ENCODE data around the gene PKNOX2.

Gene PKNOX2

GRCh38 chr11:125173027-125173426, 8.5 kb downstream of the PKNOX2 start:
- DNase-seq (ENCODE audit: extremely low read depth, low read depth), result no peak
- TF ChIP-seq CTCF (IDR thresholded peaks at IDR 0.05; ENCODE audit: low read depth, low read length), result no peak

GRCh38 chr11:125173556-125173955, 9.0 kb downstream of the PKNOX2 start:
- no peak for TF ChIP-seq CTCF (IDR thresholded peaks at IDR 0.05; ENCODE audit: low read depth, low read length)

GRCh38 chr11:125174057-125174456, 9.5 kb downstream of the PKNOX2 start:
- no peak for DNase-seq (ENCODE audit: extremely low read depth, low read depth)
- TF ChIP-seq CTCF (IDR thresholded peaks at IDR 0.05; ENCODE audit: low read depth, low read length), result no peak

More at GRCh38 chr11:125173556-125173955, 9.0 kb downstream of the PKNOX2 start:
- no peak for DNase-seq (ENCODE audit: extremely low read depth, low read depth)

- TF ChIP-seq CTCF (IDR thresholded peaks at IDR 0.05; ENCODE audit: low read depth, low read length), result no peak
- DNase-seq (ENCODE audit: extremely low read depth, low read depth), result no peak
Measured at GRCh38 chr11:125174686-125175085, 10.1 kb downstream of the PKNOX2 start.

GRCh38 chr11:125175166-125175565, 10.6 kb downstream of the PKNOX2 start:
- TF ChIP-seq CTCF (IDR thresholded peaks at IDR 0.05; ENCODE audit: low read depth, low read length), result no peak
- DNase-seq (ENCODE audit: extremely low read depth, low read depth), result no peak

GRCh38 chr11:125175896-125176575, 11.5 kb downstream of the PKNOX2 start:
- TF ChIP-seq CTCF (IDR thresholded peaks at IDR 0.05; ENCODE audit: low read depth, low read length), result no peak
- DNase-seq (ENCODE audit: extremely low read depth, low read depth), result no peak

- DNase-seq (ENCODE audit: extremely low read depth, low read depth), result no peak
Measured at GRCh38 chr11:125176866-125177265, 12.3 kb downstream of the PKNOX2 start.

More at GRCh38 chr11:125176866-125177265, 12.3 kb downstream of the PKNOX2 start:
- no peak for TF ChIP-seq CTCF (IDR thresholded peaks at IDR 0.05; ENCODE audit: low read depth, low read length)
